ENCODE results near the gene CXCR6. TPM values are rescaled to one million over a fixed set of nuclear protein-coding genes. Genes with fewer than 3 reads are reported as not detected.

CXCR6 gene
- polyA plus RNA-seq, 1 donor from 2014 or later = 0.69 TPM

GRCh38 chr3:45949432-45949831 is 6.2 kb downstream of the CXCR6 start:
- no peak overlapping the region for H3K4me3 Mint-ChIP-seq
- H3K27me3 Mint-ChIP-seq = no peaks in the 10 kb centered on the region
- no peaks in the 10 kb centered on the region for H3K4me1 Mint-ChIP-seq
- H3K27ac Mint-ChIP-seq = no peak overlapping the region
- peaks cover 7% of the 10 kb centered on the region for H3K36me3 Mint-ChIP-seq
- H3K9me3 Mint-ChIP-seq = no peaks in the 10 kb centered on the region

- H3K4me1 Mint-ChIP-seq = no peaks in the 10 kb centered on the region
- peaks cover 3% of the 10 kb centered on the region for H3K36me3 Mint-ChIP-seq
- no peaks in the 10 kb centered on the region for H3K27me3 Mint-ChIP-seq
- no peak overlapping the region for H3K27ac Mint-ChIP-seq
- H3K4me3 Mint-ChIP-seq = no peak overlapping the region
- no peaks in the 10 kb centered on the region for H3K9me3 Mint-ChIP-seq
Measured at GRCh38 chr3:45950131-45950530, 6.9 kb downstream of the CXCR6 start.

- no peak overlapping the region for H3K27ac Mint-ChIP-seq
- H3K9me3 Mint-ChIP-seq = no peaks in the 10 kb centered on the region
- no peaks in the 10 kb centered on the region for H3K27me3 Mint-ChIP-seq
- H3K4me1 Mint-ChIP-seq = no peaks in the 10 kb centered on the region
- peak overlapping the region in 1 of 4 donors; percentile 17 for H3K4me3 Mint-ChIP-seq
- peaks cover 3% of the 10 kb centered on the region for H3K36me3 Mint-ChIP-seq
Measured at GRCh38 chr3:45950686-45951600, 7.7 kb downstream of the CXCR6 start.

- Mint-ChIP-seq H3K4me1 (no peaks in the 10 kb centered on the region), H3K27me3 (no peaks in the 10 kb centered on the region), H3K36me3 (peaks cover 3% of the 10 kb centered on the region), H3K4me3 (no peak overlapping the region), H3K9me3 (no peaks in the 10 kb centered on the region), H3K27ac (no peak overlapping the region)
Measured at GRCh38 chr3:45951946-45952345, 8.7 kb downstream of the CXCR6 start.

GRCh38 chr3:45952456-45952855 is 9.2 kb downstream of the CXCR6 start:
- H3K4me3 Mint-ChIP-seq = no peak overlapping the region
- H3K36me3 Mint-ChIP-seq = peaks cover 5% of the 10 kb centered on the region

GRCh38 chr3:45953536-45953935 is 10.3 kb downstream of the CXCR6 start:
- Mint-ChIP-seq H3K36me3 (peaks cover 6% of the 10 kb centered on the region), H3K27ac (no peak overlapping the region), H3K4me1 (no peaks in the 10 kb centered on the region), H3K27me3 (no peaks in the 10 kb centered on the region), H3K9me3 (no peaks in the 10 kb centered on the region), H3K4me3 (no peak overlapping the region)

More at GRCh38 chr3:45952456-45952855, 9.2 kb downstream of the CXCR6 start:
- Mint-ChIP-seq H3K27me3 (no peaks in the 10 kb centered on the region), H3K4me1 (no peaks in the 10 kb centered on the region), H3K9me3 (no peaks in the 10 kb centered on the region), H3K27ac (no peak overlapping the region)

- no peaks in the 10 kb centered on the region for H3K4me1 Mint-ChIP-seq
- no peaks in the 10 kb centered on the region for H3K9me3 Mint-ChIP-seq
- no peaks in the 10 kb centered on the region for H3K27me3 Mint-ChIP-seq
- no peak overlapping the region for H3K4me3 Mint-ChIP-seq
- peaks cover 6% of the 10 kb centered on the region for H3K36me3 Mint-ChIP-seq
- H3K27ac Mint-ChIP-seq = no peak overlapping the region
Measured at GRCh38 chr3:45954306-45954705, 11.0 kb downstream of the CXCR6 start.

GRCh38 chr3:45955017-45955647 is 11.9 kb downstream of the CXCR6 start:
- Mint-ChIP-seq H3K4me3 (no peak overlapping the region), H3K9me3 (no peaks in the 10 kb centered on the region), H3K27ac (no peak overlapping the region), H3K27me3 (no peaks in the 10 kb centered on the region), H3K36me3 (peaks cover 6% of the 10 kb centered on the region), H3K4me1 (no peaks in the 10 kb centered on the region)

- no peak overlapping the region for H3K4me3 Mint-ChIP-seq
- no peaks in the 10 kb centered on the region for H3K27me3 Mint-ChIP-seq
- no peaks in the 10 kb centered on the region for H3K9me3 Mint-ChIP-seq
- no peaks in the 10 kb centered on the region for H3K4me1 Mint-ChIP-seq
- H3K27ac Mint-ChIP-seq = no peak overlapping the region
- H3K36me3 Mint-ChIP-seq = peaks cover 6% of the 10 kb centered on the region
Measured at GRCh38 chr3:45955706-45956105, 12.4 kb downstream of the CXCR6 start.

GRCh38 chr3:45957586-45957985 is 14.3 kb downstream of the CXCR6 start:
- no peak overlapping the region for H3K27ac Mint-ChIP-seq
- peaks cover 6% of the 10 kb centered on the region for H3K36me3 Mint-ChIP-seq
- peaks cover 0 to 2% (median 0%) of the 10 kb centered on the region in 3 donors for H3K4me1 Mint-ChIP-seq

GRCh38 chr3:45958321-45958791 is 15.1 kb downstream of the CXCR6 start:
- Mint-ChIP-seq H3K4me3 (no peak overlapping the region), H3K4me1 (peaks cover 0 to 2% (median 0%) of the 10 kb centered on the region in 3 donors), H3K27ac (no peak overlapping the region), H3K27me3 (no peaks in the 10 kb centered on the region), H3K9me3 (no peaks in the 10 kb centered on the region), H3K36me3 (peaks cover 6% of the 10 kb centered on the region)

More at GRCh38 chr3:45957586-45957985, 14.3 kb downstream of the CXCR6 start:
- Mint-ChIP-seq H3K9me3 (no peaks in the 10 kb centered on the region), H3K27me3 (no peaks in the 10 kb centered on the region), H3K4me3 (no peak overlapping the region)

GRCh38 chr3:45959201-45959600 is 15.9 kb downstream of the CXCR6 start:
- Mint-ChIP-seq H3K27ac (no peak overlapping the region), H3K27me3 (no peaks in the 10 kb centered on the region), H3K36me3 (peaks cover 6% of the 10 kb centered on the region), H3K9me3 (no peaks in the 10 kb centered on the region), H3K4me1 (peaks cover 0 to 2% (median 0%) of the 10 kb centered on the region in 3 donors), H3K4me3 (no peak overlapping the region)

- Mint-ChIP-seq H3K4me3 (no peak overlapping the region), H3K27ac (no peak overlapping the region), H3K4me1 (peaks cover 0 to 2% (median 0%) of the 10 kb centered on the region in 3 donors), H3K36me3 (peaks cover 6% of the 10 kb centered on the region), H3K9me3 (no peaks in the 10 kb centered on the region), H3K27me3 (no peaks in the 10 kb centered on the region)
Measured at GRCh38 chr3:45960289-45960688, 17.0 kb downstream of the CXCR6 start.

GRCh38 chr3:45962033-45962432 is 18.8 kb downstream of the CXCR6 start:
- Mint-ChIP-seq H3K9me3 (no peaks in the 10 kb centered on the region), H3K4me3 (no peak overlapping the region), H3K27ac (no peak overlapping the region), H3K4me1 (peaks cover 0 to 2% (median 0%) of the 10 kb centered on the region in 3 donors), H3K36me3 (peaks cover 6% of the 10 kb centered on the region), H3K27me3 (no peaks in the 10 kb centered on the region)

- peaks cover 0 to 2% (median 0%) of the 10 kb centered on the region in 3 donors for H3K4me1 Mint-ChIP-seq
Measured at GRCh38 chr3:45964139-45964538, 20.9 kb downstream of the CXCR6 start.

More at GRCh38 chr3:45964139-45964538, 20.9 kb downstream of the CXCR6 start:
- Mint-ChIP-seq H3K27ac (no peak overlapping the region), H3K4me3 (no peak overlapping the region), H3K36me3 (peaks cover 2% of the 10 kb centered on the region), H3K9me3 (no peaks in the 10 kb centered on the region), H3K27me3 (no peaks in the 10 kb centered on the region)

Data from IgD-negative memory B cell (primary cell).